Endothelial cell of hepatic sinusoid (primary cell): ENCODE results near the gene HPD.
"Not testable (repeated sequence)": the region's sequence is repeated elsewhere in the genome, so short reads cannot be mapped to it uniquely, and the experiment has no call there.

ENCODE experiments used
- in situ Hi-C: cut with HindIII; loops from 2 replicates; pipeline ENCODE4 v1.10.0; 2017; ENCODE audit warnings: low sequenced_read_pairs

HPD gene

DNA sequence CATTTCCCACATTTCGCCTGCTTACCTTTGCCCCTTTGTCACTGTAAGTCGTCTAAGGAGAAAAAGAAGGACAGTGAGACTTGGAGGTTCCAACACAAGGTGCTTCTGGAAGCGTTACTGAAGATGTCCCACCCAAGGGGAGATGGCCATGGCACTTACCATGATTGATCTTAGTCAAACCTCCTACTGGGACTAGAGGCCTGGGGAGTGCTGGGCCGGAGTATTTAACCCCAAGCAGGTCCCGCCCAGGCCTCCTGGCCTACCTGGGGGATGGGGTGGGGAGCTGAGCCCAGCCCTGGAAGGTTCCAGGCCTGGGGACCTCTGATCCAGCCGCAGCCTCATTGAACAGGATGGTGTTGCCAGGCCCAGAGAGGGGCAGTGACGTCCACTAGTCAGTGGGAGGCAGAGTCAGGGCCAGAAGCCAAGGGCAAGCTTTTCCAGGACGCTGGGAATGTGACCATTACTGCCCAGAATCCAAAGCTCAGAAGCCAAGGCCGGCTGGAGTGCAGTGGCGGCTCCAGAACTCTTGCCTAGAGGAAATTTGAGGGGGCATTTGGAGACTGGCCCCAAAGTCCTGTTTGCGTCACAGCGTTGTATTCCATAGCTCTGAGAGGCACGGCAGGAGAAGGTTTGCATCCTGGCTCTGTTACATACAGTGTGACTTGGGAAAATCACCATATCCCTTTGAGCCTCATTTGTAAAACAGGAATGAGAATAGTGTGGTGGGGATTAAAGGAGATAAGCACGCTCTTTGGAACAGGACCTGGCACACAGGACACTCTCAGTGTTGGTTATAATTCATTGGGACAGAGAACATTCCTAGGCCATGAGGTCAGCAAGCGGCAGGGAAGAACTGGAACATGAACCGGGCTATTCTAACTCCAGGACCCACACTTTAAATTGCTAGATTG lies at the start of gene HPD:
Gene HPD, minus strand, starts transcription at position 198 of the 911 bp plus-strand sequence. Its CDS starts 36 bp downstream, at position 162.
- in situ Hi-C loops = no loop called here

DNA sequence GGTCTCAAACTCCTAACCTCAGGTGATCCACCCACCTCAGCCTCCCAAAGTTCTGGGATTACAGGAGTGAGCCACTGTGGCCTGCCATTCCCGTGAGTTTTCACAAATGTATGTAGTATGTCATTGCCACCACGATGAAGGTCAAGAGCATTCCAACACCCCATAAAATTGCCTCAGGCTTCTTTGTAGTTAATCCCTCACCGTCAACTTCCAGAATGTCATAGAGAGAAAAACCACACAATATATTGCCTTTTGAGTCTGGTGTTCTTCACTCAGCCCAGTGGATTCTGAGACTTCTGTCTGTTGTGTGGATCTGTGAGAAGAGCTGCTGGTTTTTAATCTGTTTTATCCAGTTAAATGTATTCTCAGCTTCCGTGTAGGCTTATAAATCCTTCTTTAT lies 47.1 kb upstream of the HPD start:
- in situ Hi-C loops = no loop called here

DNA sequence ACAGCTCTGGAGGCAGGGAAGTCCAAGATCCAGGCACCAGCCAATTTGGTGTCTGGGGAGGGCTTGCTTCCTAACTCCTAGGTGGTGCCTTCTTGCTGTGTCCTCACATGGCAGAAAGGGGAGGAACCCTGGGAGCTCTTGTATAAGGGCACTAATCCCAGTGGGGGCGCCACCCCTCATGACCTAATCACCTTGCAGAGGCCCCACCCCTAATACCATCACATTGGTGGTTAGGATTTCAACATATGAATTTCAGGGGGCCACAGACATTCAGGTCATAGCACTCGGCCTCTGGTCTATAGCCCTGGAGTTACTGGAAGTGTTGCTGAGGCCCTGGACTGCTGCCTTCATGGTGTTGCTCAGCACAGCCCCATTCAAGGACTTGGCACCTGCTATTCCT lies 44.5 kb upstream of the HPD start:
- in situ Hi-C loops = no loop called here

DNA sequence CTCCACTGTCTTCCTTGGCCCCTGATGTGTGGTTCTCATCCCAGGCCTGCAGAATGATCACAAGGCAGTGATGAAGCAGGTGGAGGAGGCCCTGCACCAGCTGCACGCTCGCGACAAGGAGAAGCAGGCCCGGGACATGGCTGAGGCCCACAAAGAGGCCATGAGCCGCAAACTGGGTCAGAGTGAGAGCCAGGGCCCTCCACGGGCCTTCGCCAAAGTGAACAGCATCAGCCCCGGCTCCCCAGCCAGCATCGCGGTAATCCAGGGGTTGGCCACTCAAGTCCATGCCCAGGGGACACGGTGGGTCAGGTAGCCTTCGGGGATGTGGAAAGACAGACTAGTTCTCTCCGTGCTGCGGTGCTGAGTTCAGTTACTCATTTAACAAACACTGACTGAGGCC lies 40.9 kb upstream of the HPD start:
- in situ Hi-C loops = no loop called here

DNA sequence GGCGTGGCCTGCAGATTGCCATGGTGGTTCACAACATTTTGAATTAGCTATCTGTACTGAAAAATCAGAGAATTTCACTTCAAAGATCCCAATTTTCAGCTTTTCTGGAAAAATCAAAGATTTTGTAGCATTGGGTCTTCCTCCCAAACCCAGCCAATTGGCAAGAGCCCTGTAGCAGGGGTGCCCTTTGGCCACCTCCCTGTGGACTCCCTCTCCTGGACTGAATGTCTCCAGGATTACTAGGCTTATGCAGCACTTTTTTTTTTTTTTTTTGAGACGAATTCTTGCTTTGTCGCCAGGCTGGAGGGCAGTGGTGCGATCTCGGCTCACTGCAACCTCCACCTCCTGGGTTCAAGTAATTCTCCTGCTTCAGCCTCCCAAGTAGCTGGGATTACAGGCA lies 39.6 kb upstream of the HPD start:
- in situ Hi-C loops = no loop called here

DNA sequence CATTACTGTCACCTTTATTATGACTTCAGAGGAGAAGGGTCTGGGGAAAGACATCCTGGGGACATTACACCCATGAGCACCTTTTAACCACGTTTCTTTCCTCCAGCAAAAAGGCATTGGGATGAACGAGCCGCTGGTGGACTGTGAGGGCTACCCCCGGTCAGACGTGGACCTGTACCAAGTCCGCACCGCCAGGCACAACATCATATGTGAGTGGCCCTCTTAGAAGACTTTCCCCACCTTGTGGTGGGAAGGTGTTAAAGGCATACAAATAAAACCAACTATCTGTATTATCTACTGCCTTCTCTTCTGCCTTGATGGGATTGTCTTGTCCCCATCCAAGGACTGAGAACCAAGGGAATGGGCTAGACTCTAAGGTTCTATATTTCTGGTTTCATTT lies 36.0 kb upstream of the HPD start:
- in situ Hi-C loops = no loop called here

DNA sequence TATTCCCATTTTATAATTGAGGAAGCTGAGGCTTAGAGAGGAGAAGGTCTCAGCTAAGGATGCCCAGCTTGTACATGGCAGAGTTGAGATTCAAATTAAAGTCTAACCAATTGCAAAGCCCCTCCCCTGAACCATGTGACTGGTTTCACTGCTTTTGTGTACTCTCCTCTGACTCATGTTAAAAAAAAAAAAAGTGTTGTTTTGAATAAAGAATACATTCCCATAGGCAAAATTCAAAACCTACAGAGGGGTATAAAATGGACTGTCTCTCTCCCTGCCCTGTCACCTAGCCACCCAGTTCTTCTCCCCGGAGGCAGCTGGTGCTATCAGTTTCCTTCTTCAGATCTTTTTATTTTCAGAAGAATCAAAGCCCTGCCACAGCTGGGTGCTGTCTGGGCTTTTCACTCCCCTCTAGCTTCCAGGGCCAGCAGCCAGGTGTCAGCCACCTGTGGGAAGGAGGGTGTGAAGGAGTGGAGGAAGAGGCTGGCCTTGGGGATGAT lies 35.4 kb upstream of the HPD start:
- in situ Hi-C loops = no loop called here

DNA sequence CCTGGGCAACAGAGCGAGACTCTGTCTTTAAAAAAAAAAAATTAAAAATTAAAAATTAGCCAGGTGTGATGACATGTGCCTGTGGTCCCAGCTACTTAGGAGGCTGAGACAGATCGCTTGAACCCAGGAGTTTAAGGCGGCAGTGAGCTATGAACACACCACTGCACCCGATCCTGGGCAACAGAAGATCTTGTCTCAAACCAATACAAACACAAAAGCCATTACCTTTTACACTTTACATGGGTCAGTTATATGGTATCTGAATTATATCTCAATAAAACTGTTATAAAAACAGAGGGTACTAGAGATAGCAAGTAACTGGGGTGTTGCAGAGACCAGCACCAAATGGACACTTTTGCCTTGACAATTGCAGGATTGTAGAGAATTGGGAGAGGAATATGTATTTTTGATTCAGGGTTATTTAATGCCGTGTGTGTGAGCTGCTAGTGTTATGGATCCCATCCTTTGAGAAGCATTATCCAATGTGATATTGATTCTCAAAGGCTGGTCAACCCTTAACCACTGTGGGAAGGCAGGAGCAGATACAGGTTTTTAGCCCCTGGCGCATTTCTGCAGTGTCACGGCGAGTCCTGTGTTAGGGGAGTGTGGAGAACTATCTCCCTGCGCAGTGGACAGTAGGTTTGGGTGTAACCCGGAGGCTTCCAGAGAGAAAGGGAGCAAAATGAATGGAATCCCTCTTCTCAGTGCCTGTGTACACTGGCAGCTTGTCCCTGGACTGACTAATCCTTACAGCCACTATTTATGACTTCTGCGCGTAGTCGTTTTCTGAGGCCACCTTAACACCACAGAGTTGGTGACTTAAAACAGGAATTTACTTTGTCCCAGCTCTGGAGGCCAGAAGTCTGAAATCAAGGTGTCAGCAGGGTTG lies 34.3 kb upstream of the HPD start:
- in situ Hi-C loops = no loop called here

DNA sequence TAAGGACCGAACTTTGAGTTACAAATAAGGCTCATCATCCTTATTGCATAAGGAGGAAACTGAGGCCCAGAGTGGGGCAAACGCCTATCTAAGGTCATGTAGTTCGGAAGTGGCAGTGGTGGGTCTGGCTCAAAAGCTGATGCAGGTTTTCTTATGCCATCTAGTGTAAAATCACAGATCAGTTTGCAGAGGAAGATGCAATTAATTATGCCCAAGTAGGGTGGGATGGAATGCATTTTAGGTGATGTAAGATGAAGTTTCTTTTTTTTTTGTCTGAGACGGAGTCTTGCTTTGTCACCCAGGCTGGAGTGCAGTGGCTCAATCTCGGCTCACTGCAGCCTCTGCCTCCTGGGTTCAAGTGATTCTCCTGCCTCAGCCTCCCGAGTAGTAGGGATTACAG lies 31.0 kb upstream of the HPD start:
- in situ Hi-C loops = not testable (repeated sequence)

DNA sequence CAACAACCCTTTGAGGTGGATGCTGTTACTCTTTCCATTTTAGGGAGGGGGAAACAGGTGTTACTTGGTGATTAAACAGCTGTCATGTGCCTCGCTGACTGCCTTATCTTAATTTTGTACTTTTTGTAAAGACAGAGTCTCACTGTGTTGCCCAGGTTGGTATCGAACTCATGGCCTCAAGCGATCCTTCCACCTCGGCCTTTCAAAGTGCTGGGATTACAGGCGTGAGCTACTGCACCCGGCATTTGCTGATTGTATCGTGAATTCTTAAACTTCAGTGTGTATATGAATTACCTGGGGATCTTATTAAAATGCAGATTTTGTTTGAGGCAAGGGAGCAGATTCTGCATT lies 30.6 kb upstream of the HPD start:
- in situ Hi-C loops = no loop called here

DNA sequence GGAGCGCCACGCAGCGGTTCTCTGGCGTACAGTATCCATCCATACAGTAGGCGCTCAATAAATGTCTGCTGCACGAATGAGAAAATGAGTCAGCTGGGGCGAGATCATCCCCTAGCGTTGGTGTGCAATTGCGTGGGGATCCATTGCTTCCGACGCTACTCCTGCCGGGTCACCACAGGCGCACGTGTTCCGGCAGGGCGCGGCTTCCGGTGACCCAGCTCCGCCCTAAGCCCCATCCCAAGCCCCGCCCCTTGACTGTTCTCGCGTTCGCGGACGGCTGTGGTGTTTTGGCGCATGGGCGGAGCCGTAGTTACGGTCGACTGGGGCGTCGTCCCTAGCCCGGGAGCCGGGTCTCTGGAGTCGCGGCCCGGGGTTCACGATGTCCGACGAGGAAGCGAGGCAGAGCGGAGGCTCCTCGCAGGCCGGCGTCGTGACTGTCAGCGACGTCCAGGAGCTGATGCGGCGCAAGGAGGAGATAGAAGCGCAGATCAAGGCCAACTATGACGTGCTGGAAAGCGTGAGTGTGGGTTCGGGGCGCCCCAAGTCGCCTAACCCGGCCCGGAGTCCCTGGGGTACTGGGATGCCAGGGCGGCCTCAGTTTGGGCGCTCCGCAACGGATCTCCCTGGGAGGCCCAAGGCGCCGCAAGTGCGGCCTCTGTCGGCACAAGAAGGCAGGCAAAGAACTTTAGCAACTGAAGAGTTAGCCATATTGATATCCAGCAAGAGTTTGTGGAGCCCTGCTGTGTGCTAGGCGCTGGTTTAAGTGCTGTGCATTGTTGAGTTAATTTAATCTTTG lies 30.0 kb upstream of the HPD start, which contains the start of gene PSMD9:
Gene PSMD9, plus strand, starts transcription at position 313 of the 796 bp plus-strand sequence. Its CDS starts 67 bp downstream, at position 380.
- in situ Hi-C loops = no loop called here

DNA sequence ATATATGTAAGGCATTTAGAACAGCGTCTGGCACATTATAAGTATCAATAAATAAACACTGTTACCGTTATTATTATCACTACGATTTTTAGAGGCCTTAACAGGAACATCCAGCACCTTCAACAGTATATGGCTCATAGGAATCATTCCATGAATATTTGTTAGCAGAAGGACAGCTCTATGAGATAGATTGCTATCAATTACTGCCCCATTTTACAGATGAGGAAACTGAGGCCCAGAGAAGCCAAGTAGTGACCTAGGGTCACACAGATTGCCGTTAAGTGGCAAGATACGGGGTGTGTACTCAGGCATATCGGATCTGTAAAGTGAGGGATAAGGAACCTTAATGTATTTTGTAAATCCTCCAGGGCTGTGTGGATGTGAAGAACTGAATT lies 29.4 kb upstream of the HPD start:
- in situ Hi-C loops = no loop called here

DNA sequence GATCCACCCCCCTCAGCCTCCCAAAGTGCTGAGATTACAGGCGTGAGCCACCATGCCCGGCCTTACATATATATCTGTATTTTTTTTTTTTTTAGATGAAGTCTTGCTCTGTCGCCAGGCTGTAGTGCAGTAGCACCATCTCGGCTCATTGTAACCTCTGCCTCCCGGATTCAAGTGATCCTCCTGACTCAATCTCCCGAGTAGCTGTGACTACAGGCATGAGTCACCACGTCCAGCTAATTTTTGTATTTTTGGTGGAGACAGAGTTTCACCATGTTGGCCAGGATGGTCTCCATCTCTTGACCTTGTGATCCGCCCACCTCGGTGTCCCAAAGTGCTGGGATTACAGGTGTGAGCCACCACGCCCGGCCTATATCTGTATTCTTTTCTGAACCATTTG lies 26.5 kb upstream of the HPD start:
- in situ Hi-C loops = not testable (repeated sequence)

DNA sequence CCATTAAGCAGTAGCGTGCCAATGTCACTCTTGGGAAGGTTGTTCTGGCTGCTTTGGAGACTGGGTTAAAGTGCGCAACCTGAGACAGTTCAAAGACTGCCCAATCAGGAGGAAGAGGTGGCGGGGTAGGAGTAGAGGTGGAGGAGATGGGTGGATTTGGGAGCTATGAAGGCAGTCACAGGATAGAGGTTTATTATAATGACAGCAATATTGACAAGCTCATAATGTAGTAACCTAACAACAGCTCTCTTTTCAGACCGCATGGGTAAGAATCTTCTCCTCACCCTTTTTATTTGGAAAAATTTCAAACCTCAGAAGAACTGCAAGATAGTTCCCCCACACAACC lies 24.6 kb upstream of the HPD start:
- in situ Hi-C loops = no loop called here

DNA sequence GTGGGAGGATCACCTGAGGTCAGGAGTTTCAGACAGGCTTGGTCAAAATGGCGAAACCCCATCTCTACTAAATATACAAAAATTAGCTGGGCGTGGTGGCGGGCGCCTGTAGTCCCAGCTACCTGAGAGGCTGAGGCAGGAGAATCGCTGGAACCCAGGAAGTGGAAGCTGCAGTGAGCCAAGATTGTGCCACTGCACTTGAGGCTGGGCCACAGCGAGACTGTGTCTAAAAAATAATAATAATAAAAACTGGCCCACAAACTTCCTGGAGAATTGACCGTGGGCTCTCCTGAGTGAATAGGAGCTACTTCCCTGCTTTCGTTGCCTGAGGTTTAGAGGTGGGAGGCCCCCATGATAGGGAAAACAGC lies 17.4 kb upstream of the HPD start:
- in situ Hi-C loops = not testable (repeated sequence)

DNA sequence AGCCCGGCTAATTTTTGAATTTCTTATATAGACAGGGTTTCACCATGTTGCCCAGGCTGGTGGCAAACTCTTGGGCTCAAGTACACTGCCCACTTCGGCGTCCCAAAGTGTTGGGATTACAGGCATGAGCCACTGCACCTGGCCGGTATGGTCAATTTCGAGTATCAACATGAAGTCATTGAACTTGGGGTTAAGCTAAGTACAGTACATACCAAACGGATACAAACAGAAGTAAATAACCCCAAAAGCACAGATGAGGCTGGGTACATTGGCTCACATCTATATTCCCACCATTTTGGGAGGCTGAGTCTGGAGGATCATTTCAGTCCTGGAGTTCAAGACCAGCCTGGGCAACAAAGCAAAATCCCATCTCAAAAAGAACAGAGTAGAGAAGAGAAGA lies 16.9 kb upstream of the HPD start:
- in situ Hi-C loops = no loop called here

DNA sequence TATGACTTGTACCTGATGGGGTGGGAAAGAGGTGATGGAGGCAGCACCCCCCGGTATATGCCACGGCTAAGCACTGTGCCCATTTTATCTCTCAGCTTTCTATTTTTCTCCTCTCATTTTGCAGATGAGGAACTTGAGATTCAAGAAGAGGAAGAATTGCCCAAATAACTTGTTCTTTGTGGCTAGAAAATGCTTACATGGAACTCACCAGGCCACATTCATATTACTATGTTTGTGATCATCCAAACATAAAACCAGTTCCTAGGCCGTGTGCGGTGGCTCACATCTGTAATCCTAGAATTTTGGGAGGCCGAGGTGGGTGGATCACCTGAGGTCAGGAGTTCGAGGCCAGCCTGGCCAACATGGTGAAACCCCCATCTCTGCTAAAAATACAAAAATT lies 15.4 kb upstream of the HPD start:
- in situ Hi-C loops = no loop called here

DNA sequence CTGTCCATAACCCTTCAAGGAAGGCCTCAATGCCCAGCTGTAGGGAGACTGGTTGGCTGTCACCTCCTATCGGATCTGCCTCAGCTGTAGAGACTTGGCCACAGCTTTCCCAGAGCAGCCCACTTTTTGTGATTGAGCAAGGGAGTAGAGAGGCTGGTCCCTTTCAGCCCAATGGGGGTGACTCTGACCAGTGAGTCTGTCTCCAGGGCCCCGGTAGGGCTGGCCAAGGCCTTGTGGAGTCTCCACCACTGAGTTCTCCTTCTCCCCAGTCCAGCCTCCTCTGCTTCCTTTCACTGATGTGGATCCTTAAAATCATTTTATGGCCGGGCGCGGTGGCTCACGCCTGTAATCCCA lies 14.5 kb upstream of the HPD start:
- in situ Hi-C loops = no loop called here

DNA sequence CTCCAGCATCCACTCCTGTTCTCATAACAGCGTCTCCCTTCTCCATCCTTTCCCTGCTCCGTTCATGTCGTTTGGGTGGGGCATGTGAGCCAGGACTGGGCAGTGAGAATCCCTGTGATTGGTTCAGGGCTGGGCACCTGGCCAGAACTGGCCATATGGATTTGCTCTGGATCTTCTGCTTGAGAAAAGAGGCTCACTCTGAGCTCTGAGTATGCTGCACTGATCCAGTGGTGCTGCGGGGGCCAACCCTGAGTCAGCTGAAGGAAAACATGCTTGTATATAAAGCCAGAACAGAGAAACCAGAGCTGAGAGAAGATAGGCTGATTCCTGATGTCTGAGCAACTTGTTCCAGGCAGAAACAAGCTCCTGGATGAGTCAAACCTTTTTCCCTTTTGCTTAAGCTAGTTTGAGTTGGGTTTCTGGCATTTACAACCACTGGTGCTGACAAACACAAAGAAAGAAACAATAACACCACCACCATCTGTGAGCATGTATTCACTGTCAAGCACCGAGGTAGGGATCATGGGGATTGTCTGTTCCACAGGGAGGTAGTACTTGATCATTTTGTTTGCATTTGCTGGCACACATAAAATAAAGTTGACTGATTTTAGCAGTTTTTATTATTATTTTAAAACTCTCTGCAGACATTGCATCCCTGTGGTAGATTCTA lies 14.0 kb upstream of the HPD start:
- in situ Hi-C loops = no loop called here

DNA sequence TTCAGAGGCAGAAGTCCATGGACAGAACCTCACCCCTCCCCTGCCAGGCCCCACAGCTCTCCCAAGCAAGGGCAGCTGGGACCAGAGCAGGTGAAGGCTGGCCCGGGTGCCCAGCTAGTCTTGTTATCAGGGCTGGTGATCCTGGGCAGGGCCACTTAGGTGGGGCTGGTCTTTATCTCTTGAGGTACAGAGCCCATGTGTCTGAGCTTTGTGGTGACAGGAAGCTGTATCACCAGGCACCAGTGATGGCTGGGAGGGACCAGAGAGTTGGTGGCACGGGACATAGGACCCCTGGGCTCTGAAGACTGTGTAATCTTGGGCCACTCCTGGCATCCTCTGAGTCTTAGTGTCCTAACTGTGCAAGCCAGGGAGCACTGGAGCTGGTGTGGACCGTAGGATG lies 12.8 kb upstream of the HPD start:
- in situ Hi-C loops = no loop called here

DNA sequence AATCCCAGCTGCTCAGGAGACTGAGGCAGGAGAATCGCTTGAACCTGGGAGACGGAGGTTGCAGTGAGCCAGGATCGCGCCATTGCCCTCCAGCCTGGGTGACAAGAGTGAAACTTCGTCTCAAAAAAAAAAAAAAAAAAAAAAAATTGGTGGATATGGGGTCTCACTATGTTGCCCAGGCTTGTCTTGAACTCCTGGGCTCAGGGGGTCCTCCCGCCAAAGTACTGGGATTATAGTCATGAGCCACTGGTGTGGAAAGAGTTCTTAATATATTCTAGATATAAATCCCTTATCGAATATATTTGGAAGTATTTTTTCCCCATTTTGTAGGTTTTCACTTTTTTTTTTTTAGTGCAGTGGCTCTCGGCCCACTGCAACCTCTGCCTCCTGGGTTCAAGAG lies 10.6 kb upstream of the HPD start:
- in situ Hi-C loops = not testable (repeated sequence)
